NOMO-1 (cell line): ENCODE results near the gene RGS7BP.
"Not testable (repeated sequence)": the region's sequence is repeated elsewhere in the genome, so short reads cannot be mapped to it uniquely, and the experiment has no call there.

Experiments
- DNase-seq, 2 experiments: peaks; one replicate each; lab custom pipeline; 2025; ENCODE audit not compliant: unreplicated experiment in 2 of 2; lab: John Stamatoyannopoulos, UW

Gene RGS7BP

DNA sequence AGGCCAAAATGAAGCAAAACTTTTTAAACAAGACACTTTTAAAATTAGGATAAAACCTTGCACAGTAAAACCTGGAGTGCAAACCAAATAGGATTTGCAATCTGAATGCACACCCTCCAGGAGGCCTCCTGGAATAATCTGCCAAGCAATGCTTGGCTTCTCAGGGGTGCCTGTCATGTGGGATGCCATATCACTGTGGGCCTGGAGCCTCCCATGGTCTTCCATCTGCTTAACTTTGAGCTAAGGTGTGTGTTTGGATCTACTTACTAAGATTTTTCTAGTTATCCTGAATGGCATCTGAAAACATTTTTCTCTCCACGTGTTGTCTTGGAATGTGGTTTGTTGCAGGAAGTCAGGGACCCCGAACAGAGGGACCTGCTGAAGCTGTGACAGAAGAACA lies 52.1 kb downstream of the RGS7BP start:
- DNase-seq = no peak

DNA sequence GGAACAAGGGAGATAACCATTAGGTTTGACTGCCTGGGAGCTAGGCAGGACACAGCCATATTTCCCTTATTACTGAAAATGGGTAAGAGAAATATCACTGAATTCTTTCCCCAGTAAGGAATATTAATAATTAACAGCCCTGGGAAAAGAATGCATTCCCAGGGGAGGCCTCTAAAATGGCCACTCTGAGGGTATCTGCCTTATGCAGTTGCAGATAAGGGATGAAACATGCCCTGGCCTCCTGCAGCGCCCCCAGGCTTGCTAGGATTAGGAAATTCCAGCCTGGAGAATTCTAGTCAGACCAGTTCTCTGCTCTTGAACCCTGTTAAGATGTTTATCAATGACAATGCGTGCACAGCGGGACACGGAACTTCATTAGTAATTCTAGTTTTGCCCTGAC lies 52.8 kb downstream of the RGS7BP start:
- DNase-seq = not testable (repeated sequence)

DNA sequence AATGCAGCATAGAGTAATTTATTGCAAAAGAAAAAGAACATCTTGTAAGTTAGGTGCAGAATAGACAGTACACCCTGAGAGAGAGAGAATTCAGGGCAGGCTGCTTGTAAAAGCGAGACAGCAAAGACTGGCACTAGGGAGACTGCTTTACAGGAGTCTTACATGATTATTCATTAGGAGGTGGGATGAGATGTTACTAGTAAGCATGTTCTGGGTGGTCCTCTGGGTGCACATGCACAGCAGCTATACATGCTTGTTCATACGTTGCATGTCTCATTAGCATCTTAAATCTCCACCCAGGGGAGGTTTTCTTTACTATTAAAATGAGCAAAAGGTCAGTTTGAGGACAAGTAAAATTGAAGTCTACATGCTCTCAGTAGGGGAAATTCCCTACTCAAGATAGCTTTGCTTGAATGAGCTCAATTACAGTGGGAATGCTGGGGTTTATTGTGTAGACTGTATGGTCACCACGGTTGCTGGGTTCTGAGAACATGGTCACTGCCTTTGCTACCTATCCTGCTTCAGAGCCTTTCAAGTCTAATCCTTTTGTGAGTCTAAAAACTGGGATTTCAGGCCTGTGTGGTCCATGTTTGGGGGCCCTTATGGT lies 60.6 kb downstream of the RGS7BP start:
- no peak for DNase-seq

DNA sequence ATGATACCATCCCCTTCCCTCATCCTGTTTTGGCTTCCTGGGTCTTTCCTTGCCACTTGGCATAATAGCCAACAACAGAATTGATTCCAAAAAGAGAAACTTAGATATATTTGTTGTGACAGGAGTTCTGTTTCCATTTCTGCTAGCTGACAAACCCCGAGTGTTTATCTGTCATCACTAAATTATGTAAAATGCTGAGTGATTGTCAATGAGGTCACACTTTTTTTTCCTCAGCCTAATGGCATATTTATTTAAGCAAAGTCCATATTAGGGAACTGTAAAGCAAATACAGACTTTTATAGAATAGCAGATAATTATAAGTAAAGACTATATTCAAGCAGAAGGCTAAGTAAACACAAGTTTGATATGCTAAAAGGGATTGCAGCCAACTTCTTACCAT lies 64.0 kb downstream of the RGS7BP start:
- no peak for DNase-seq

DNA sequence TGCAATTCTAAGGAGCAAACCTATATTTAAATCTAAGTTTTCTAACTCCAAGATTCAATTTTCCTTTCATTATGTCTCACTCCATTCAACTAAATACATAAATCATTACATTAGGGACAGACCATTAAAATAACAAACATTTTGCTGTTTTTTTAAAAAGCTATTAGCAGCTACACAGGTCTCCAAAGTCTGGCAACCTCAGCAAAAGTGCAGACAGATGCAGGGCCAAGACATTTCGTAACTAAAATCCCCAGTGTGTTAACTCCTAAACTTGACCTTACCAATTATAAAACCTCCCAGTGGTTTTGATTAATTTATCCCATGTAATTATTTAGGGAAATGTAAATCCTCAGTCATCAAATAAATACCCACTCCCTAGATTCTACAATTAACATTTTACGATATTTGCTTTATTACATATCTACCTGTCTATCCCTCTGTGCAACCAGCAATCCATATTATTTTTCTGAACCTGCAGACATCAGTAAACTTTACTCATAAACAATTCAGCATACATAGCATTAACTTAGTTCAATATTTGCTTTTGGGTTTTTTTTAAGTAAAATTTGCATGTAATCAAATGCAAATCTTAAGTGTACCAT lies 64.7 kb downstream of the RGS7BP start:
- no peak for DNase-seq

- DNase-seq = no peak
Measured at GRCh38 chr5:64575561-64575960, 69.7 kb downstream of the RGS7BP start.

DNA sequence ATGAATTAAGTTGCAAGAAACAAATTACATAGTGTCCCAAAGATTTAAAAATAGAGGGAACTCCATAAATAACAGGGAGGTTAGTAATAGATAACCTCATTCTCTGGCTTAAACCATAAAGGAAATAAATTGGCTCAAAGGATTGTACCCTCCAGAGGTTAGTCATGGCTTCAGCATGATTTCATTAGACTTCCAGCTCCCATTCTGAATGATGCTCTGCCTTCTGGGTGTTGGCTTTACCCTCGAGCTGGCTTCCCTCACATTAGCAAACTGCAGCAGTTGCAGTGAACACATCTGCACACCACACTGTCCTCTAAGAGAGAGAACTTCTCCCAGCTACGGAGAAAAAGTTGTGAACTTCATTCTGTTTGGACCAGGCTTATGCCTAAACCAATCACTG lies 70.4 kb downstream of the RGS7BP start:
- no peak for DNase-seq

- no peak for DNase-seq
Measured at GRCh38 chr5:64585646-64586045, 79.8 kb downstream of the RGS7BP start.

GRCh38 chr5:64587370-64587769 lies 81.6 kb downstream of the RGS7BP start:
- DNase-seq = no peak

DNA sequence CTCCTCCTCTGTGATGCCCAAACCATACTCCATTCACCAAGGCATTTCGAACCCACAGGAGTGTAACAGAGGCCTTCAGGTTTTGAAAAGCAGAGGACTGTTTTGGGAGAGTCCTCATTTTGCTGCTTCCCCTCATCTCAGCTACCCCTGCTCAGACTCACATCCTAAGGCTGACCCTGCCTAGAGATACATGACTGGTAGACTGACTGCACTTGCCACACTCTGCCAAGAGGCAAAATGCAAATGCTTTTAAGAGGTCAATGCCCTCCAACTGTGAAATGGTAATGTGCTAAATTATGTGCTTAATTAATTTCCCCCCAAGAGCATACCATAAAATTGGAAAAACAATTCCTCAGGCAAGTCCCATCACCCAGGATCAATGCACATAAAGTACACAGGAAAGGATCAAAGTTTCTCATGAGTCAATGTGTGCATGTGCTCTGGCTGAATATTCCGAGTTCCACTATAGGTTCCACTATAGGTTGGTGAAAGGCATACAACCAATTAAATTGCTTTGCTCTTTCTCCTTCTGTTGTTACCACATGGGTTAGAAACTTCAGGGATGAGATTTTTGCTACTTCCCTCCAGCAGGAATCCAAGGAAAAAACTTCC lies 87.0 kb downstream of the RGS7BP start:
- DNase-seq = no peak

GRCh38 chr5:64594025-64594424 lies 88.2 kb downstream of the RGS7BP start:
- DNase-seq = no peak

DNA sequence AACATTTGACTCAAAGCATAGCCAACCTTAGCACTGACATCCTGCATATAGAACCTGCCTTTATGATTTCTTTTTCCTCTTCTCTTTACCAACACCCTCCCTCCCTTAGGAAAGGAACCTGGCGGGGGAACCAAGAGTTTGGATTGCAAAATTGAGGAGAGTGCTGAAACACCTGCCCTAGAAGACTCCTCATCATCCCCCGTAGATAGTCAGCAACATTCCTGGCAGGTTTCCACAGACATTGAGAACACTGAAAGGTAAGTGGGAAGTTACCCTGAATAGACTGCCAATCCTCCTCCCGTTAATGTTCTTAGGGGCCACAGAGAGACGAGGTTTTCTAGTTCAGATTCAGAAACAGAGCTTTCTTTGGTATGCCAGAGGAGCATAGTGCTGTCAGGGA lies 88.8 kb downstream of the RGS7BP start:
- DNase-seq = no peak

DNA sequence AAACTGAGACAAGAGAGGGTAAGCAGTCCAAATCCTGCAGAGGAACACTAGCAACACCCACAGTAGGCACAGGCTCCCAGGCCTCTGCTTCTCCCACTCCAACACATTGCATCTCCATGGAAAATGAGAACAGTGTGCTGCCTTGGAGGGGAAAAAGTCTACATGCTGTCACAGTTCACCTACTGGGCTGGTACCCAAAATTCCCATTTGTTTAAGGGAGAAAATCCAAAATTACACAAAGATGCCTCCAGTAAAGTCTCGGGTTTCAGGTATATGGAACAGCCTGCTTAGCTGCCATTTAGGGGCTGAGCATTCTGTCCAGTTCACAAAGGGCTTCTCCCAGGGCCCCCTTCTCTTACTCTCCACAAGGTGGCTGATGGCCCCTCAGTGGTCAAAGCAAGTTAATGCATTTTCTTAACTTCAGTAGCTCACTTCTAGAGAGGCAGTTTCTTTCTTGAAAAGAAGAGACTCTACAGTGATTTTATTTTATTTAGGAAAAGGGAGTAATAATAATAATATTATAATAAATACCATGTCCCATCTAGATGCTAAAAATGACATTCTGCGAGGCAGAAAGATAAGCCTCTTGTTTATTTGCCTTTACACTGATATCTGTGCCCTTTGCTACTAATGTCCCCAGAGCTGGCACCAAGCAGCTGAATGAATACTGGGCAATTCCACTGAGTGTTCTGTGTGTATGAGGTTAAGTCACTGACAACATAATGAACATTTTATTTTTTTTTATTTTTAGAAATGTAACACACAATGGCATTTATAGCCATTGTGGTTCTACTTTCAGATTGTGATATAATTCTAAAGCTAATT lies 89.4 kb downstream of the RGS7BP start:
- no peak for DNase-seq

DNA sequence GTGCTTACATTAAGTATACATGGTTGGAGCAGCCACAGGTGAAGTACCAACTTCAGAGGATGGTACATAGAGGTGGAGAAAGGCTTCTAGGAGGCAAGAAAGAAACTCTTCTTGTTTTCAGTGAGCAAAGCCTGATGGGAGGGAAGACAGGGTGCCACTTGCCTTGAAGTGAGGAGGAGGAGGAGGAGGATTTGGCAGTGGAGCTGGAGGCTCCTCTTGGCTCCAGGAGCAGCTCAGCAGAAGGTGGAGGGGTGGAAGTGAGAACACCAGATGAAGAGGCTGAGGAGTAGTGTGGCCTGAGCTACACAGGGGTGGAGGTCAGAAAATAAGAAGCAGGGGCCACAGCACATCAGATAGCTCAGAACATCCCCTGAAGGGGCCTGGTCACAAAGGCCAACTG lies 93.4 kb downstream of the RGS7BP start:
- no peak for DNase-seq

- no peak for DNase-seq
Measured at GRCh38 chr5:64603676-64604075, 97.9 kb downstream of the RGS7BP start.

DNA sequence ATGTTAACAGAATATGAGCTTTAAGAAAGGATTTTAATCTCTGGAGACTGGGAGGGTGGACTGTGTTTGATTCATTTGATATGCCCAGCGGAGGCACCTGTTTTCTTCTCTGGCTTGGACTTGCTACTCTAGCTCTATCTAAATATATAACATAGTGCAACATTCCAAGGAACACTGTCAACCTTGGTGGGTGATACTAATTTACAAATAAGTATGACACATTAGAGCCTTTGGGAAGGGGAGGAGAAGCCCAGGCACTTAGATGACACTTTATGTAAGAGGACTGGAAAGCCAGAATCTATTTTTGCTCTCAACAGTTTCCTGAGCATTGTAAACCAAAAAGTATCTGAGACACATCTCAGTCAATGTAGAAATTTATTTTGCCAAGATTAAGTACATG lies 101.1 kb downstream of the RGS7BP start:
- DNase-seq = no peak

GRCh38 chr5:64612344-64612961 lies 106.6 kb downstream of the RGS7BP start:
- peak; percentile 3 to 21 for DNase-seq

GRCh38 chr5:64615895-64616294 lies 110.1 kb downstream of the RGS7BP start:
- DNase-seq = no peak

DNA sequence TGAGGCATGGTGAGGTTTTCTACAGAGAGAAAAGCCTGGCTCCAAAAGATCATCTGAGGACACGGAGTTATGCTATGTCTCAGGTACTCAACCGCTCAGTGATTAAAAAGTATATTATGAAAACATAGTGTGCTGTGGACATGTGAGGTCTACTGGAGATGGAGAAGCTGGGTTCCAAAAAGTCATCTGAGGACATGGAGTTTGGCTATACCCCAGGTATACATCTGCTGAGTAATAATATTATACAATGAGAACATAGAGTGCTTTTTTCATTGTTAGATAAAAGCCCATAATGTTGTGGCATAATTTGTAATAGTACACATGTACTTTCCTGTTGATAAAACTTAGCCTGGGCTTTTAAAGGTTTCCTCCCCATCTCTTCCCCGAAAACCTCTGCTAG lies 113.8 kb downstream of the RGS7BP start:
- DNase-seq = no peak

- DNase-seq = no peak
Measured at GRCh38 chr5:64622991-64623390, 117.2 kb downstream of the RGS7BP start.

DNA sequence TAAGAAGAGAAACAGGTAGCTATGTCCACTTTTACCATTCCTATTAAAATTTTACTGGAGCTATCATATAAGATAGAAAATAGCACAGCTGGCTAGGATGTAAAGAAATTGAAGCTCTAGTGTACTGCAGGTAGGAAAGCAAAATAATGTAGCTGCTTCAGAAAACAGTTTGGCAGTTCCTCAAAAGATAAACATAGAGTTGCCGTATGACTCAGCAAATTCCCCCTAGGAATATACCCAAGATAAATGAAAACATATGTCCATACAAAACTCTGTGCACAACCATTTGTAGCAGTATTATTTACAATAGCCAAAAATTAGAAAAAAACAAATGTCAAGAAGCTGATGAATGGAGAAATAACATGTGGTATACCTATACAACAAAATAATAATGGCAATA lies 119.9 kb downstream of the RGS7BP start:
- no peak for DNase-seq
